ENCODE results near the gene OR6C65. TPM values are rescaled to one million over a fixed set of nuclear protein-coding genes. Genes with fewer than 3 reads are reported as not detected.
"Not testable (repeated sequence)": the region's sequence is repeated elsewhere in the genome, so short reads cannot be mapped to it uniquely, and the experiment has no call there.

The OR6C65 gene
- total RNA-seq (2014; rRNA removed; shearing (Covaris generic)), result not detected in 2 replicates

- no peak for DNase-seq (ENCODE audit: low spot score)
These were observed at the start of gene OR6C65 for GRCh38 chr12:55400229-55400628. OR6C65 (plus strand) TSS chr12:55400529; CDS start chr12:55400529, 0 bp downstream.

- not testable (repeated sequence) for DNase-seq (ENCODE audit: low spot score)
These were observed 45.0 kb upstream of the OR6C65 start for GRCh38 chr12:55355338-55355737.

DNA sequence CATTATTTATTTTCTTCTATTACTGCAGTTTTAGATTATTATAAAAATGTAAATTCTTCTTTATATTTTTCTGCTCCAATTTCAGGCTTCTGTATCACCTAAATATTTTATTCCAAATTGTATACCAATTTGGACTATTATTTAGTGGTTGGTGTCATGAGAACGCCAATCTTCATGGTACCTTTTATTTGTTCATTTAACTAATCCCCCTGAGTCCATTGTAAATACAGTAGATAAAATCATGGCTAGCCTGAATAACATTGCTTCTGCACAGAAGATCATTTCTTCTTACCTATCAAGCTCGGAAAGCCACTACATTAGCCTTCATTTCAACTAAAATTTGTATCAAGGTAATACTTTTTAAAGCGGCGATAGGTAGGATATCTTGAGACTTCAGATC is 37.7 kb upstream of the OR6C65 start, which contains the start of gene OR6C75:
Gene OR6C75 (plus strand): TSS at position 301 of the 400 bp plus-strand sequence. CDS start 2,136 bp downstream, outside the sequence.
- no peak for DNase-seq (ENCODE audit: low spot score)

DNA sequence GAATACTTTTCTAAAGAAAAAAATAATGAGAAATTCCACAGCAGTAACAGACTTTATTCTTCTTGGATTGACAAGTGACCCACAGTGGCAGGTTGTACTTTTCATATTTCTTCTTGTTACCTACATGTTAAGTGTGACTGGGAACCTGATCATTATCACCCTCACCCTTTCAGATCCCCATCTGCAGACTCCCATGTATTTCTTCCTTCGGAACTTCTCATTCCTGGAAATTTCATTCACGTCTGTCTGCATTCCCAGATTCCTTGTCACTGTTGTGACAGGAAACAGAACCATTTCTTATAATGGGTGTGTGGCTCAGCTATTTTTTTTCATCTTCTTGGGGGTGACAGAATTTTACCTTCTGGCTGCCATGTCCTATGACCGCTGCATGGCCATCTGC is 35.2 kb upstream of the OR6C65 start:
- DNase-seq (ENCODE audit: low spot score), result no peak

GRCh38 chr12:55372521-55372920 is 27.8 kb upstream of the OR6C65 start:
- DNase-seq (ENCODE audit: low spot score), result no peak

DNA sequence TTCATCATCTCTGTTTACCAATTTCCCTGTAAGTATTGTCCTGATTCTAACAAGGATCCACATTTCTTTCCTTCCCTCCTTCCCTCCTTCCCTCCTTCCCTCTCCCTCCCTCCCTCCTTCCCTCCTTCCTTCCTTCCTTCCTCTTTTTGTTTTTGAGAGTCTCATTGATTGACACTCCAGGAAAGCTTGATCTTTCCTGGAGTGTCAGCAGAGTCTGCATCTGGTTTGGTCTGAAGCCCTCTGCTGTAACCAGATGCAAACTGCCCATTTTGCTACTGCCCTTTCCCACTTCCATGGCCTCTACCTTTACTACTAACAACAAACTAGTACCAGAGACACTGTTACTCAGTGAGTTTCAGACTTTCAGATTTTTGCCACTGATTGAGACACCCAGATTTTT is 14.4 kb upstream of the OR6C65 start:
- DNase-seq (ENCODE audit: low spot score), result no peak

DNA sequence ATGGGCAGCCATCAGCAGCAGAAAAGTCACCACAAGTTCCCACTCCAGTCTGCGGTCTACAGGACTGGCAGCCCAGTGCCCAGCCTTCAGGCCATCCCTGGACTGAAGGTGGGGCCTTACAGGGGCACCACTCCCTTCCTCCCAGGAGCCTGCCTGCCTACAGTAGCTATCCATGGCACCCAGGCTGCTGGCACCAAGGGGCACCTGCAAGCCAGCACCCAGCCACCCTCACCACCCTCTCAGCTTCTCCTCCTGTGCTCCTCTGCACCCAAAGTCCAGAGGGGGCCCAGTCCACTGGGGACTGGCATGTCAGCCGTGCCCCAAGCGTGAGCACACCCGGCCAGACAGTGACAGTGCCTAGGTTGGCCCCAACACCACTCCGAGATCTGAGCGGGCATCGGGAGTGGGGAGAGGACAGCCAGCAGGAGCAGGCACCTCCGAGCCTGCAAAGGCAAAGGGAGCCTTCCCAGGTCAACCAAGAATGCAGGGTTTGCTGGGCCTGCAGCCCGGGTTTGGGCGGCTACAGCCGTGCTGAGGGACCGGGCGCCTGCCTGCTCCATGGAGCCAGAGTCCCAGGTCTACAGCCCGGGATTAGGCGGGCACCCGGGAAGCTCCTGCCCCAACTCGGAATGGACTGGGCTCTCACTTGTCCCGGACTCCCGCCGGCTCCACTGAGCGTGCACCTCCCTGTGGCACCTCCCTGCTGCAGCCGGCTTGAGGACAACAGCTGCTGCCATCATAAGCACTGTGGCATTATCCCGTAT is 8.1 kb upstream of the OR6C65 start:
- no peak for DNase-seq (ENCODE audit: low spot score)

DNA sequence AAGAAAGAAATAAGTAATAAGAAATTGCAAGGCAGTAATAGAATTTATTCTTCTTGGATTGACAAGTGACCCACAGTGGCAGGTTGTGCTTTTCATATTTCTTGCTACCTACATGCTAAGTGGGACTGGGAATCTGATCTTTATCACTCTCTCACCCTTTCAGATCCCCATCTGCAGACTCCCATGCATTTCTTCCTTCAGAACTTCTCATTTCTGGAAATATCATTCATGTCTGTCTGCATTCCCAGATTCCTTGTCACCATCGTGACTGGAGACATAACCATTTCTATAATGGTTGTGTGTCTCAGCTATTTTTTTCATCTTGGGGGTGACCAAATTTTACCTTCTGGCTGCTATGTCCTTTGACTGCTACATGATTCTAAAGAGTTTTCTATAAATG is 4.0 kb upstream of the OR6C65 start:
- DNase-seq (ENCODE audit: low spot score), result no peak

- DNase-seq (ENCODE audit: low spot score), result no peak
These were observed 7.5 kb downstream of the OR6C65 start for GRCh38 chr12:55407866-55408265.

GRCh38 chr12:55409133-55409532 is 8.8 kb downstream of the OR6C65 start:
- DNase-seq (ENCODE audit: low spot score), result not testable (repeated sequence)

- not testable (repeated sequence) for DNase-seq (ENCODE audit: low spot score)
These were observed 11.8 kb downstream of the OR6C65 start for GRCh38 chr12:55412138-55412537.

DNA sequence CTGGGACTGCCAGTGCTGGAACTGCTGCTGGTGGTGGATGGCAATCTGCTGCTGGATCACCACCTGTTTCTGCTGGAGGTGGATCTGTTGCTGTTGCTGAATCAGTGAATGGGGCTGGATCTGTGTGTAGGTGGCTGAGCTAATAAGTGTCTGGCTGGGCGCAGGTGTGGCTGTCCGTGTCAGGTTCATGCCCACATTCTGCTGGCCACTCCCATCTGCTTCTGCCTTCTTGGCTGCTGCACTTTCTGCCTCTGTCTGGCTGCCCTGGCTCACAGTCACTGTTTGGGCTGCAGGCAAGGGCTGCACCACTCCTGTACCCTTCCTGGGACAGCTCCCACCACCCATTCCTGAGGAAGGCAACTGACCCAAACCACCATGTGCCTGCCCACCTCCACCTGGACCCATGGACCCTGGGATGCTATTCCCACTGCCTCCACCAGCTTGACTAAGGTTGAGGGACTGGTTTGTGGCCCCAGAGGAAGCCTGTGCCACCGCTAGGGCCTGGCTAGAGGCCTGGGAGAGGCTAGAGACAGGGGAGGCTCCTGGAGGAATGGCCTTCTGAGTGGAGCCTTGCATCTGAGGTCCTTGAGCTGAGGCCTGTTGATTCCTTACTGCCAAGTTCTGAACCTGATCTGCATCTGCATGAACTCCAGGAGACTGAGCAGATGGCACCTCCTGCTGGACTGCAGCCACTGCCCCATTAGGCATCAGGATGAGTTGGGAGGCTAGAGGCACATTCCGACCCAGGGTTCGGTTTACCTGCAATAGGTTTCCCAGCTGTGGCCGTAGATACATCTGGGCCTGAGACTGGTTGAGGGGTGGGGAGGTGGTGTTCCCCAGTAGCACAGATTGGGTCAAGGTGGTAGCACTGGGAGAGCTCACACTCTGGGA is 13.4 kb downstream of the OR6C65 start:
- DNase-seq (ENCODE audit: low spot score), result not testable (repeated sequence)

DNA sequence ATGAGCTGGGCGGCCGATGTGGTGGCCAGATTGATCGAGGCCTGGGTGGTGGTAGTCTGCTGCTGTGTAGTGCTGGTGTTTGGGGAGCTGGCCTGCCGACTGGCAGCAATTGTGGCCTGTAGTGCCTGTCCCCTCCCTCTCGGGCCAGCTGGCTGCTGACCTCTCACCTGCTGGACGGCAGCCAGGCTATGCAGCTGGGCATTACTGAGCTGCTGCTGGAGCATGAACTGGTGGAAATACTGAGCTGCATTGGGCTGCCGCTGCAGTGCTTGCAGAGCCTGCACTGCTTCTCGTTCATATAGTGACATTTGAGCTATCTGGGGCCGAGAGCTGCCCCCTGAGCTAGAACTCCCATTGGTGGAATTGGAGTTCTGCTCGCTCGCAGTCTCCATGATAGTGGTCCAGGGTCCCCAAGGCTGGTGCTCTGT is 14.1 kb downstream of the OR6C65 start:
- DNase-seq (ENCODE audit: low spot score), result not testable (repeated sequence)

DNA sequence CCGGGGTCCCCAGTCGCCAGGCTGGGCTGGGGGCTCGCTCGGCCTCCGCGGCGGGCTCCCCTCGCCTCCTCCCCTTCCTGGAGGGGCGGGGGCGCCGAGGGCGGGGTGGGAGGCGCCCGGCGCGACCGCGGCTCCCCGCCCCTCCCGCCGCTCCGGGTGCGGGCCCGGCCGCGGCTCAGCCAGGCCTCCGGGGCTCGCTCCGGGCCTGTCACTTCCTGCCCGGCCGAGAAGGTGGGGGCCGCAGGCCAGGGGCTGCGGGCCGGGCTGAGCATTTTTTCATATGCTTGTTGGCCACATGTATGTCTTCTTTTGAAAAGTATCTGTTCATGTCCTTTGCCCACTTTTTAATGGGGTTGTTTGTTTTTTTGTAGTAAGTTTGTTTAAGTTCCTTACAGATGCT is 14.6 kb downstream of the OR6C65 start:
- not testable (repeated sequence) for DNase-seq (ENCODE audit: low spot score)

DNA sequence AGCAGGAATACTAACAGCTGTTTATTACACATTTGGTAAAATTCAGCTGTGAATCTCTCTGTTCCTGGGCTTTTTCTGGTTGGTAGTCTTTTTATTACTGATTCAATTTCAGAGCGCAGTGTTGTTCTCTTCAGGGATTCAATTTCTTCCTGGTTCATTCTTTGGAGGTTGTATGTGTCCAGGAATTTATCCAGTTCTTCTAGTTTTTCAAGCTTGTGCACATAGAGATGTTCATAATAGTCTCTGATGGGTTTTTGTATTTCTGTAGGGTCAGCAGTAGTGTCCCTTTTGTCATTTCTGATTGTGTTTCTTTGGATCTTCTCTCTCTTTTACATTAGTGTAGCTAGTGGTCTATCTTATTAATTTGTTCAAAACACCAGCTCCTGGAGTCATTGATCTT is 16.6 kb downstream of the OR6C65 start:
- no peak for DNase-seq (ENCODE audit: low spot score)

DNA sequence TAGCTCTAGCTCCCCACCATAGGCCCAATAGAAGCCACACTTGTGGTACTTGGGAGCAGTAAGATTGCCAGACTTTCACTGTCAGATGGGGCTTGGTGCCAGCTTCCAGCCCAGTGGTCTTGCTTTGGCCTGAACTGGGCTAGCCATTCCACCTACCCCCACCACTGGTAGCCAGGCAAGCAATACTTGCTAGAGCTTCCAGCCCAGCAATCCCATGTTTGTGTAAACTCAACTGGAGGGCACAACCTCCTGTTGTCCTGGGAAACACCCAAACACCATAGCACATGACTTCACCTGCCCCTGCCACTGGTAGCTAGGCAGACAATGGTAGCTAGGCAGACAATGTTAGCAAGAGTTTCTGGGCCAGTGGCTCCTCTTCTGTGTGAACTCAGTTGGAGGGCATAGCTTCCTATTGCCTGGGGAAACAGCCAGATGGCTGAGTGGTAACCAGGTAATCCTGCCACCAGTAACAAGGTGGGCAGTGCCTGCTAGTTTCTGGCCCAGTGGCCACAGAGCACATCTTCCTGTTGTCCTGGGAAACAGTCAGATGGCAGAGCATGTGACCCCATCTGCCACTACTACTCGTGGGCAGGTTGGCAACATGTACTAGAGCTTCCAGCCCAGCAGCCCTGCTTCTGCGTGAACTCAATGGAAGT is 20.1 kb downstream of the OR6C65 start:
- no peak for DNase-seq (ENCODE audit: low spot score)

DNA sequence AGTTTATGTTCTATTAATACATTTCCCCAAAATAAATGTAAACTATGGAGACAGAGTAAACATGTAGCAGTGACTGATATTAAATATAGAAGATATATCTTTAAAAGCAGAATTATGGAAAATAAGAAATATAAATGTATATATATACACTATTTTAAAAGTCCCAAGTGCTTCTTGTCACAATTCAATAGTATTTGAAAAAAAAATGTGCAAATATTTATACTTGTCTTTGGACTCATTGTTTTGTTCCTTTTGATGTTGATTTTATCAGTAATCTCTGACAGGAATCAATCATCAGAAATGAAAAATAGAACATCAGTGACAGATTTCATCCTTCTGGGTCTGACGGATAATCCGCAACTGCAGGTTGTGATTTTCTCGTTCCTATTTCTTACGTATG is 25.6 kb downstream of the OR6C65 start, which contains the start of gene OR6C76:
Gene OR6C76 (plus strand): TSS at position 301 of the 400 bp plus-strand sequence. CDS start 0 bp downstream, at position 301.
- no peak for DNase-seq (ENCODE audit: low spot score)

GRCh38 chr12:55428331-55429243 is 28.3 kb downstream of the OR6C65 start:
- DNase-seq (ENCODE audit: low spot score), result no peak

DNA sequence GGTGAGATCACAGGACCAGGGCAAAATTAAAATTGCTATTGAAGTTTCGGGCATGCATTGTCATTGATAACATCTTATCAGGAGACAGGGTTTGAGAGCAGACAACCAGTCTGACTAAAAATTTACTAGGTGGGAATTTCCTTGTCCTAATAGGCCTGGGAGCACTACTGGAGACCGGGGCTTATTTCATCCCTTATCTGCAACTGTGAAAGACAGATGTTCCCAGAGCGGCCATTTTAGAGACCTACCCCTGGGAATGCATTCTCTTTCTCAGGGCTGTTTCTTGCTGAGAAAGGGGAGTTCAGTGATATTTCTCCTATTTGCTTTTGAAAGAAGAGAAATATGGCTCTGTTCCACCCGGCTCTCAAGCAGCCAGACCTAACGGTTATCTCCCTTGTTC is 40.9 kb downstream of the OR6C65 start:
- not testable (repeated sequence) for DNase-seq (ENCODE audit: low spot score)

DNA sequence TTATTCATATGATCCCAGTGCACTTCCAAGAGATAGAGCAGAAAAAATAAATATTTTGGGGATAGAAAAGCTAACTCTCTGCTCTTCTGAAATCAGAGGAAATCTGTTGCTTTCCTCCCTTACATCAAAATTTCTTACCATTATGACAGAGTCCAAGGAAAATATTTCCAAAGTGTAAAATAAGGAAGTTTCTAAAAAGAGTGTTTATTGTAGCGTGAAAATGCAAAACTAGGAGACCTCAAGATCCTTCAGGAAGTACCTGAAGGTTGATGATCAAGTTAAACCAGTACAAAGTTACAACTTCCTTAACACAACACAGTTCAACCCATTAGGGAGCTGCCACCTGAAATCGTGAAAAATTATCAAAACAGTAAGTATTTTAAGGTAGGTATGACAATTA is 43.4 kb downstream of the OR6C65 start, which contains the start of gene OR6C2:
Gene OR6C2 (plus strand): TSS at position 301 of the 400 bp plus-strand sequence. CDS start 8,138 bp downstream, outside the sequence.
- no peak for DNase-seq (ENCODE audit: low spot score)

DNA sequence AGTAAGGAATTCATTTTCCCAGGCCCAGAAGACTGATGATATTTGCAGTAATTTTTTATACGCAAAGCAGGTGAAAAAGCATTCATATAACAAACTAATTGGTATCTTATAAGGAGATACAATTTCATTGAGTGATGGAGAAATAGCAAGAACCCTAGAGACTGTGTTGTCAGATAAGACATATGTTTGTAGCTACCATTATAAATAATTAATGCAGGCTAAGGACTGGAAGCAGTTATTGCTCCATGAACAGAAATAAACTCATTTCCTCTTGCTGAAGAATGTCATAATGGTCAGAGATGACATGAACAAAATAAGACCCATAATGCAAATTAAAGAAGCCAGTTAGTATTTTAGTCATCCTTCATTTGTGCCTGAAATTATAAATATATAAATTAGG is 45.0 kb downstream of the OR6C65 start:
- DNase-seq (ENCODE audit: low spot score), result no peak

Data from H4 (cell line).